ENCODE measurements around the gene C3orf85. TPM values are rescaled to one million over a fixed set of nuclear protein-coding genes. Genes with fewer than 3 reads are reported as not detected.

C3orf85 gene
- total and polyA plus RNA-seq, 10 of the 15 experiments (the other 5 are each of a cell fraction or from before 2014, with no cell fraction given): not detected

GRCh38 chr3:109137761-109138160 lies 1.2 kb downstream of the C3orf85 start:
- Histone ChIP-seq H3K4me2 (ENCODE audit: control insufficient read depth, insufficient read depth) (no peak overlapping the region), H2AFZ (ENCODE audit: control insufficient read depth, low read depth, low read length) (no peak overlapping the region), H3K36me3 (ENCODE audit: control insufficient read depth in 2 of 2, insufficient read depth in 2 of 2, low read length in 1 of 2) (no peaks in the 10 kb centered on the region), H3K4me3 (no peak overlapping the region), H3K27me3 (replicated peaks in 1 of 2; ENCODE audit: control insufficient read depth in 2 of 2, insufficient read depth in 2 of 2, low read length in 1 of 2) (no peaks in the 10 kb centered on the region), H3K27ac (ENCODE audit: control insufficient read depth, insufficient read depth) (no peak overlapping the region), H3K9me3 (replicated peaks; ENCODE audit: control insufficient read depth, insufficient read depth, low read length) (no peaks in the 10 kb centered on the region), H4K20me1 (ENCODE audit: control insufficient read depth, insufficient read depth) (no peaks in the 10 kb centered on the region), H3K79me2 (ENCODE audit: control insufficient read depth, insufficient read depth, low read length) (no peaks in the 10 kb centered on the region), H3K4me1 (ENCODE audit: control insufficient read depth, insufficient read depth, low read length) (no peaks in the 10 kb centered on the region), H3K9ac (ENCODE audit: control insufficient read depth, insufficient read depth, low read length) (no peak overlapping the region)
- CTCF ChIA-PET: no interaction called here
- POLR2A ChIA-PET: no interaction called here
- no TSS peak for BruUV-seq (replicated peaks)
- WGBS (ENCODE audit: insufficient coverage, insufficient replicate concordance, low lambda C conversion rate, missing lambda C conversion rate): 0% methylated on average over 2 of the region's 2 CpGs
- in situ Hi-C loops (cut with MboI): no loop called here
- ATAC-seq (no peak), FAIRE-seq (no peak), DNase-seq (ENCODE audit: low read depth, low spot score) (no peak)
- RAD21 ChIA-PET (ENCODE audit: unreplicated experiment): no interaction called here
- SMC1A ChIA-PET (ENCODE audit: uncharacterized antibody, unreplicated experiment): no interaction called here
- intact Hi-C loops (cut with micrococcal nuclease; ENCODE audit: unreplicated experiment): no loop called here
- no peak for TF ChIP-seq ZZZ3 (IDR thresholded peaks at IDR 0.05; ENCODE audit: control insufficient read depth, insufficient read length, low read depth)
- TF ChIP-seq EZH2 (IDR thresholded peaks at IDR 0.05; ENCODE audit: borderline replicate concordance, control insufficient read depth, low read depth, low read length): no peak
- no peak for TF ChIP-seq STAT1 (conservative IDR thresholded peaks at IDR 0.05)
- no peak for TF ChIP-seq RELA (IDR thresholded peaks at IDR 0.05; ENCODE audit: borderline replicate concordance, partially characterized antibody)
- no peak for TF ChIP-seq YBX1 (IDR thresholded peaks at IDR 0.05)
- TF ChIP-seq NFXL1 (IDR thresholded peaks at IDR 0.05; ENCODE audit: borderline replicate concordance): no peak
- TF ChIP-seq, protein P1, sequence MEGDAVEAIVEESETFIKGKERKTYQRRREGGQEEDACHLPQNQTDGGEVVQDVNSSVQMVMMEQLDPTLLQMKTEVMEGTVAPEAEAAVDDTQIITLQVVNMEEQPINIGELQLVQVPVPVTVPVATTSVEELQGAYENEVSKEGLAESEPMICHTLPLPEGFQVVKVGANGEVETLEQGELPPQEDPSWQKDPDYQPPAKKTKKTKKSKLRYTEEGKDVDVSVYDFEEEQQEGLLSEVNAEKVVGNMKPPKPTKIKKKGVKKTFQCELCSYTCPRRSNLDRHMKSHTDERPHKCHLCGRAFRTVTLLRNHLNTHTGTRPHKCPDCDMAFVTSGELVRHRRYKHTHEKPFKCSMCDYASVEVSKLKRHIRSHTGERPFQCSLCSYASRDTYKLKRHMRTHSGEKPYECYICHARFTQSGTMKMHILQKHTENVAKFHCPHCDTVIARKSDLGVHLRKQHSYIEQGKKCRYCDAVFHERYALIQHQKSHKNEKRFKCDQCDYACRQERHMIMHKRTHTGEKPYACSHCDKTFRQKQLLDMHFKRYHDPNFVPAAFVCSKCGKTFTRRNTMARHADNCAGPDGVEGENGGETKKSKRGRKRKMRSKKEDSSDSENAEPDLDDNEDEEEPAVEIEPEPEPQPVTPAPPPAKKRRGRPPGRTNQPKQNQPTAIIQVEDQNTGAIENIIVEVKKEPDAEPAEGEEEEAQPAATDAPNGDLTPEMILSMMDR (IDR thresholded peaks at IDR 0.05 in 2 of 3, conservative IDR thresholded peaks at IDR 0.05 in 1 of 3; ENCODE audit: control insufficient read depth in 2 of 3, extremely low read depth in 1 of 3, insufficient read depth in 1 of 3, low read depth in 3 of 3, low read length in 3 of 3): no peak
- TF ChIP-seq, protein P2, sequence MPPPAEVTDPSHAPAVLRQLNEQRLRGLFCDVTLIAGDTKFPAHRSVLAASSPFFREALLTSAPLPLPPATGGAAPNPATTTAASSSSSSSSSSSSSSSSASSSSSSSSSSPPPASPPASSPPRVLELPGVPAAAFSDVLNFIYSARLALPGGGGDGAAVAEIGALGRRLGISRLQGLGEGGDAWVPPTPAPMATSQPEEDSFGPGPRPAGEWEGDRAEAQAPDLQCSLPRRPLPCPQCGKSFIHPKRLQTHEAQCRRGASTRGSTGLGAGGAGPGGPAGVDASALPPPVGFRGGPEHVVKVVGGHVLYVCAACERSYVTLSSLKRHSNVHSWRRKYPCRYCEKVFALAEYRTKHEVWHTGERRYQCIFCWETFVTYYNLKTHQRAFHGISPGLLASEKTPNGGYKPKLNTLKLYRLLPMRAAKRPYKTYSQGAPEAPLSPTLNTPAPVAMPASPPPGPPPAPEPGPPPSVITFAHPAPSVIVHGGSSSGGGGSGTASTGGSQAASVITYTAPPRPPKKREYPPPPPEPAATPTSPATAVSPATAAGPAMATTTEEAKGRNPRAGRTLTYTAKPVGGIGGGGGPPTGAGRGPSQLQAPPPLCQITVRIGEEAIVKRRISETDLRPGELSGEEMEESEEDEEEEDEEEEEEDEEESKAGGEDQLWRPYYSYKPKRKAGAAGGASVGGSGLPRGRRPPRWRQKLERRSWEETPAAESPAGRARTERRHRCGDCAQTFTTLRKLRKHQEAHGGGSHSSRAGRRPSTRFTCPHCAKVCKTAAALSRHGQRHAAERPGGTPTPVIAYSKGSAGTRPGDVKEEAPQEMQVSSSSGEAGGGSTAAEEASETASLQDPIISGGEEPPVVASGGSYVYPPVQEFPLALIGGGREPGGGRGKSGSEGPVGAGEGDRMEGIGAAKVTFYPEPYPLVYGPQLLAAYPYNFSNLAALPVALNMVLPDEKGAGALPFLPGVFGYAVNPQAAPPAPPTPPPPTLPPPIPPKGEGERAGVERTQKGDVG (CRISPR knock-in tag; IDR thresholded peaks at IDR 0.05): no peak
- TF ChIP-seq CBX3 (IDR thresholded peaks at IDR 0.05; ENCODE audit: borderline replicate concordance, low read depth): no peak
- no peak for TF ChIP-seq E4F1 (IDR thresholded peaks at IDR 0.05; ENCODE audit: borderline replicate concordance, partially characterized antibody)
- no peak for TF ChIP-seq MLLT1 (IDR thresholded peaks at IDR 0.05)
- TF ChIP-seq USF2 (IDR thresholded peaks at IDR 0.05; ENCODE audit: borderline replicate concordance, low read depth, low read length): no peak
- no peak for TF ChIP-seq TCF7 (IDR thresholded peaks at IDR 0.05; ENCODE audit: borderline replicate concordance)
- no peak for TF ChIP-seq ATF3 (IDR thresholded peaks at IDR 0.05; ENCODE audit: borderline replicate concordance, extremely low read depth, low read depth, low read length)
